ENCODE data around the gene HOXC4.

HOXC4 gene

DNA sequence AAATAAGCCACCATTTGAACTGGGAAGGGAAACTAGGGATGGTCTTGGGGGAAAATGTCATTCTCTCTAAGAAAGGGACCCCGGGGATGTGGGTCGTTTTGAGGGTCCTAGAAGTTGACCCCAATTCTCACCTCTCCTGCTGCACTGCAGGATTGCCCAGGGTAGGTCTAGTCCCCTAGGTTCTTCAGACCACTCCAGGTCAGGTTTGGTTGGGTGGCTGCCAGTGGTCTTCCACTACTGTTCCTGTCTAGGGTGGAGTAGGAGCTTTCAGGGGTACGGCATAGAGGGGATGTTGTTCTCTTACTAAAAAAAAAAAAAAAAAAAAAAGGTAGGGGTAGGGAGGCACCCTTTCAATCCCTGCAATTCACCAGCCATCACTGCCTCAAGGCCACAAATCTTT is 37.6 kb upstream of the HOXC4 start:
- DNase-seq, result no peak

DNA sequence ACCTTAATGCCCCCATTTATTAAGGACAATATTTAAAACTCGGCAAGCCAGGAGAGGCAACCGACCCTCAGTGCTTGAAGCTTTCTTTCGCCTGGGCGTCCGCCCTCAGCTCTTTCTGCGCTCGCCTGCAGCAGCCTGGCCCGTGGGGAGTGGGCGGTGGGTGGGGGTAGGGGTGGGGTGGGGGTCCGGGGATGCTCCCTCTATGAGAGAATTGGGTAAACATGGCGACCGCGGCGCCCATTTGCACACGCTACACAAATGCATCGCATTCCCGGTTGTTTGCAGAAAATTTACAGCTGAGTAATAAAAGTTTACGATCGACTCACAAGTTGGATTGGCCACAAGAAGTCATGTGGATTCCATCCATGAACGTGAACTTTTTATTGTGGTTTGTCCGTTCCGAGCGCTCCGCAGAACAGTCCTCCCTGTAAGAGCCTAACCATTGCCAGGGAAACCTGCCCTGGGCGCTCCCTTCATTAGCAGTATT is 37.1 kb upstream of the HOXC4 start:
- DNase-seq, result no peak

DNA sequence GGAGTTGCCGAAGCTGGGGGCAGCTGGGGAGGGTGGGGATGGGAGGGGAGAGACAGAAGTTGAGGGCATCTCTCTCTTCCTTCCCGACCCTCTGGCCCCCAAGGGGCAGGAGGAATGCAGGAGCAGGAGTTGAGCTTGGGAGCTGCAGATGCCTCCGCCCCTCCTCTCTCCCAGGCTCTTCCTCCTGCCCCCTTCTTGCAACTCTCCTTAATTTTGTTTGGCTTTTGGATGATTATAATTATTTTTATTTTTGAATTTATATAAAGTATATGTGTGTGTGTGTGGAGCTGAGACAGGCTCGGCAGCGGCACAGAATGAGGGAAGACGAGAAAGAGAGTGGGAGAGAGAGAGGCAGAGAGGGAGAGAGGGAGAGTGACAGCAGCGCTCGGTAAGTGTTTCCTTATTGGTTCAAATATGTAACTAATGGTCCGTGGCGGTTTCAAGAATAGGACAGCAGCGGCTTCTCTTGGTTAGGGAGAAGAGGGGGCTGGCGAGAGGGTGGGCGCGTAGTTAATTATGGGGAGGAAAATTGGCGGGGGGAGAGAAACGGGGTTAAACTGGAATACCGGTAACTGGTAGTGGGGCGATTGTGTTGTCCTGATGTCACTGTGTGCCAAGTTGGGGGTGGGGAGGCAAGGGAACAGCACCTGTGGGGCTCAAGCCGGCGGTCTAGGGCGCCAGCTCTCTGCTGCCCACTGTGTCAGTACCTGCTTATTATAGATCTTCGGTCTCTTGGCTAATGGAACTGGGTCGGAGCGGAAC is 36.4 kb upstream of the HOXC4 start:
- no peak for DNase-seq

DNA sequence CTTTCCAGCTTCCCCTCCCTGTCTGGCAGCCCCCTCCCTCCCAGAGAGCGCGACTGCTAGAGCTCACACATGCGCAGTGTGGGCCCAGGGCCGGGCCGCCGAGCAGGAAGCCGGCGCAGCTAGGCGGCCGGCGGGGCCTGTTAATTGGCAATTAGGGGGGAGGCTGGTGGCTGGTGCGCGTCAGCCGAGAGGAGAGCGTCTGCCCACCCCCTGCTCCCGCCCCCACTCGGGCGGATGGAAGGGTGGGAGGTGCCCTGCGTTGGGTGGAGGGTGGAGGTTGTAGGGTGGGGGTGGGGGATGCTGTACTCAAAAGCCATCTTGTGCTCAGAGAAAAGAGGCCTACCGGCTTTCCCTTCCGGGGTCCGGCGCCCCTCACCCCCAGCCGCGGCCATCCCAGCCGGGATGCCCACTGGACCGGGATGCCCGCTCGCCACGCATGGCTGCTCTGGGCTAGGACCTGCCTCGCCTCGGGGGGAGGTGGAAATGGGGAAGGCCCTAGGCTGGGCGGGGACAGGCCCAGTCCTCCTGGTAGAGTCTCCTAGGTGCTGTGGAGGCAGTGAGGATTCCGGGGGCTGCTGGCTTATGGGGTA is 35.7 kb upstream of the HOXC4 start:
- DNase-seq, result peak; percentile 28 to 39

- no peak for DNase-seq
Observed at GRCh38 chr12:54018468-54018984, 35.1 kb upstream of the HOXC4 start.

- DNase-seq, result no peak
Observed at GRCh38 chr12:54019091-54019811, 34.4 kb upstream of the HOXC4 start.

DNA sequence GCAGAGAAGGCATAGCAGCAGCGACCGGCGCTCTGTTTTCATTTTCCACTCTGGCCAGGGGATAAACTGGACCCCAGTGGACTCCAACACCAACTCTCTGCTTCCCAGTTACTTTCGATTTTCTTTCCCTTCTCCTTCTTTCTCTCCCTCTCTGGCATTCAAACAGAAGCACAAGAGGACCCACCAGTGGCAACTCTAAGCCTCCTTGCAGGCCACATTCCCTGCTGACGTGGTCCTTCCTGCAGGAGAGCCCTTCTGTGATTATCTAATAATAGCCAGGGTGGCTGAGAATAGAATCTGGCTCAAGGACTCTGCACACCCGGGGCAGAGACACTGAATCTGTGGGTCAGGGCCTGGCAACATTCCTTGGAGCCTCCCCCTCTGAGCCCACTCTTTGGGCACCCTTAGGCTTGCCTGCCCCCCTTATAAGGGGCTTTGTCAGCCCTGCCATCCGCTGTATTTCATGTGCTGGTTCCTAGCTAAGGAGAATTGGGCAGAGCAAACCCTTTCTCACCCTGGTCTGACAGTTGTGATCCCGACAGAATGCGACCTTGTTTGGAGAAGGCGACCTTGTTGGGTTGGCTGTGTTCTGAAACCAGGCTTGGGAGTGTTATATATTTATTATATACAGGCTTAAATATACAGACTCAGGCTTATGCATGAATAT is 33.6 kb upstream of the HOXC4 start:
- no peak for DNase-seq

DNA sequence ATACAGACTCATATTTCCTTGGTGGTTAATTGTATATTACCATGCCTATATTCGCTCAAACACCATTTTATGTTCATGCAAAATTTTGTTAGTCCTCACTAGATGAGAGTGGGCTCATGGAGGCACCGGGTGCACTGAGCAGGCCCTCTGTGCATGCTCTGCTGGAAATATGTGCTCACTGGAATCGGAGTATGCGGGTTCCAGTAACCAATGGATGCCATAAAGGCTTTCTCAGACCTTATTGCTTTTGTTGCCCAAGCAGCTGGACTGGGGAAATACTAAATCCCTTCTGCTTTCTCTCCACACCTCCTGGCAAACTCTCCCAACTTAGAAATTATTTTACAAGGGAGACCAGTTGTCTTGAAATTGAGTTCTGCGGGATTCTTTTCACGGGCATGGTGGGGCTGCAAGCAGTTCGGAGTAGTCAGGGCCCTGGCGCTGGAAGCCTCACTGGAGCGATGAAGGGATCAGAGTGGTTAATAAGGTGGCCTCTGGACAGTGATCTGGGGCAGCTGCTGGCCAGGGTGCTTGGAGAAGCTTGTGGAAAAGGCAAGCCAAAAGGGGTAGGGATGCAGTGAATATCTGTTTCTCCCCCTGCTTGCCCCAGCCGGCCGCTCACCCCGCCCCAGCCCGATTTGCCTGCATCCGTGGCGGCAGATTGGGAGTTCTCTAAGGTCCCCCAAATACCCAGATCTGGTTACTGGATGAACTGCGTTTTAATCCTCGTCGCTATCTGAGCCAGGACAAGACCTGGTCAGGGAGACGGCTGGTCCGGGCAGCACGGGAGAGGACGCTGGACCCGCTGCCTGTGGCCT is 32.8 kb upstream of the HOXC4 start:
- no peak for DNase-seq

DNA sequence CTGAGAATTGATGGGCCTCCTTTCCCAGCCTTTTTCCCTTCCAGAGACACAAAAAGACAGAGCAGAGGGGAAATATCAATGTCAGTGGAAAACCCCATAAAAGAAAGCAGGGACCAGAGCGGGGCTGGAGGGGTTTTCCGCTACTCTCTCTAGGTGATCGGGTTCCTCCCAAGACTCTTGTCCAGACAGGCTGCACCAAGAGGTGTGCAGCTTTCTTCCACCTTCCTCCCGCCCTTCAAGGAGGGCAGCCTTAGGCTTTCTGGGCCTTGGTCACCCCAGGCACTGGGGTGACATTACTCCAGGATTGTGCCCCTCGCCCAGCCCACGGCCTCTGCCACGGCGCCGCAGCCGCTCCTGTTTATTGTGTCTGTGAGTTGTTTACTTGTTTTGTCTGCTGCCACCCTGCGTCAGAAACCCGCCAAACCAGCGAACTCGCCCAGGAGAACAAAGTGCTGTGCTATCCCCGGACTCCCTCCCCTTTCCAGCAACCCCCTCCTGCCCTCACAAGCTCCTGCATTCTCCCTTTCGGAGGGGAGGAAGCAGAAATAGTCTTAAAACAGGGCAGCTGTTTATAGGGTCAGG is 32.1 kb upstream of the HOXC4 start:
- DNase-seq, result no peak

DNA sequence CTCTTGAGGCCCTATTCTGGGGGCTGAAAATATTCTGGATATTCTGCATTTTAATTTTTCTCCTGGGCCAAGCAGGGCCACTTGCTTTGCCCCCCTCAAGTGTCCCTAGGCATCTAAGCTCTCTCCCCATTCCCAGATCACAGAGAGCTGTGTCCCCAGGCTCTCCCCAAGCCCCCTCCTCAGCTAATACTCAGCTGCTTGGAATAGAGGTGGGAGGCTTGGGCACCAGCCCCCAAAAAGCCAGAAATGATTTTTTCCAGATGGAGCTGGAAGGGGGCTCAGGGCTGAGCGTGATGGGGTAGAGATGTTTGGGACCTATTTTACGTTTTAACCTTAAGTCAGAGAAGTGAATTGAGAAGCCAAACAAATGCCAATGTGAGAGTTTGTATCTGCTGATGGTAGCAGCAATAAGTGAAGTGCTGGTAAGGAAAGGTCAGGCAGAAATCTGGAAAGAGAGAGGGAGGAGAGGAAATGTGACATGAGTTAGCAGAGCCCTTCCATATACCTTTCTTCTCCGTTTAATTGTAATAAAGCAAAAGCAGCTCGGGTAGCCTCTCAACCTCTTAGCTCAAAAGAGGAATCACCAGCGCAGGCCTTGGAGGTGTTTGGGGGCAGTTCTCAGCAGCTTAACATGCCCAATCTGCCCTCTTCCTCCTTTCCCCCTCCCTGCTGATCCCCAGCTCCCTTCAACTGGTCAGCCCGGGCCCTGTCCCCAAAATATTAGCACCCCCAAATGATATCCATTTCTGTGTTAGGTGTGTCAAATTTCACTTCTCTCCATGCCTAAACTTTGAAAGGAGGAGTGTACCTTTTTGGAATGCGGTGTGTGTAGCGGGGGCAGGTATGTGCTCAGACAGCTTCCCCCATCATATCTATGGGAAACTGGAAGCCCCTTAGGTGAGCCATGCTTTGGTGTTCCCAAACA is 30.4 kb upstream of the HOXC4 start:
- DNase-seq, result no peak

GRCh38 chr12:54024127-54024526 is 29.5 kb upstream of the HOXC4 start:
- no peak for DNase-seq

DNA sequence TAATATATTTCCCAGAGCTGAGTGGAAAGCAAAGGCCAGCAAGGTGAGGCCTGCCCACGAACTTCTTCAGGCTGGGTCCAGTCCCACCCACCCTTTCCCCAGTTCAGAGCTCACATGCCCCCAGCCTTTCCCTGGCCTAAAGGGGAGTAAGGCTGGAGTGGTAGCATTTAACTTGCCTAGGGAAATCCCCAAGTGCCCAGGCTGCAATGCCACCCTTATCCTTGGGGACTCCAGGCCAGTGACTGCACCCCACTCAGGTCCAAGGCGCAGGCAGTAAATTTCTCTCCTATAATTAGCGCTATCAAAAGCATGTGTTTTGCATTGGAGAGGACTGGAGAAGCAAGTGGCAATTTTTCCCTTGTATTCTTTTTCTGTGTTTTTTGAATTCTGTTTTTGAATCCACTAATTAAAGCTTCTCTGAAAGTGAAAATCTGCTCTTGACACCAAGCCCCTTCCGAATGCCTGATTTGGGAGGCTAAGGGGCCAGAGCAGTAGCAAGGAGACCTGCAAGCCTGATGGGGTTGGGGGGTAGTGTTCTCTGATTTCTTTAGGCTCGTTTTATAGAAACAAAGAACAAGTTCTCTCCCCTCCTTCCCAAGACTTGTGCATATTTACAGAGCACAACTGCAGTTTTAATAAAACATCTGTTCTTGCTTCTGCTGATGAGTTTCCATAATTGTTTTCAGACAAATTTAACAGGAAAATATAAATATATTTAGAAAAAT is 28.9 kb upstream of the HOXC4 start:
- DNase-seq, result no peak

DNA sequence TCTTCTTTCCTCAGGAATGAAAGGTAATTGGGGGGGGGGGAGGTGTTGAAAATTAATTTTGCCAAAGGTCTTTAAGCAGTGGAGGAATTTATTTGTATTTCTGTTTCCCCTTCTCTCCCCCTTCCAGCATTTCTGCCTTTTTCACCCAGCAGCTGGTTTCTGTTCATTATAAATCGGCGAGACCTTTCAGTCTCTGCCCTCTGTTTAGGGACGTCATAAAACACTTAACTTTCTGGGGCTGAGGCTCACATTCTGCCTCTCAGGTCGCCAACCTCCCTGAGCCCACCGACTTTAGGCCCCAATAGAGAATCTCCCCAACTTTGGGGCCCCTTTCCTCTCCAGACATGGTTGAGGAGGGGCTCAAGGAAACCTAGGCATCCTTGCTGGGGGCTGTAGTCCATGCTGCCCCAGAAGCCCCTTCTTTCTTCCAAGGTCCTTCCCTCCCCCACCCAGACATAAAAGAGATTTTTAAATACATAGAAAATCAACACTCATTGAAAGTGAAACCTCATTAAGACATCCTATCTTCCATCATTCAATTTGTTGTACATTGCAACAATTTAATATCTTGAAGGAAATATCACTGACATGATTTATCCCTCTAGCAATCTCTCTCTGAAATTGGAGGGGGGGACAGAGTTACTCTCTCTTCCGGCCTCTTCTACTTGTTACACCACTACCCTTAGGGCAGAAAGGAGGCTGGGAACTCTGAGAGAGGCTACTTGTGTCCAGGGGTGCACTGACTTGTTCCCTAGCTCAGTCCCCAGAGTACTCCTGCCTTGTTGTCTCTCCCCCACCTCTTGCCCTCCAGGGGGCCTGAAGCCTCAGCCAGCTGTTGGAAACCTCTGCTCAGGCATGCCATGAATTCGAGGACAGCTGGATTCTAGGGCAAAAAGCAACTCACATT is 27.9 kb upstream of the HOXC4 start:
- DNase-seq, result no peak

- no peak for DNase-seq
Observed at GRCh38 chr12:54026640-54027441, 26.8 kb upstream of the HOXC4 start.

DNA sequence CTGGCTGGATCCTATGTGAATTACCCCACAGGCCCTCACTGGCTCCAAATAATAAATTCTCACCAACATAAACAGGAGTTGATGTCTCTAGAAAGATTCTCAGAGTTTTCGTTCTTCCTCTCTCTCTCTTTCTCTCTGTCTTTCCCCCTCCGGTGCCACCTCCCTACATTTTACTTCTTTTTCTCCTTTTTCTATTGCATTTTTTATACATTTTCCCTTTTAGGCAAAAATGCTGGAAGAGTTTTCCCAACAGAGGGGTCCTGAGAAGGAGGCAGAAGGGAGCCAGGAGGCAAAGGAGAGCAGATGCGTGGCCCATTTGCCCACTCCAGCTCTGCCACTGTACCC is 26.2 kb upstream of the HOXC4 start:
- no peak for DNase-seq

DNA sequence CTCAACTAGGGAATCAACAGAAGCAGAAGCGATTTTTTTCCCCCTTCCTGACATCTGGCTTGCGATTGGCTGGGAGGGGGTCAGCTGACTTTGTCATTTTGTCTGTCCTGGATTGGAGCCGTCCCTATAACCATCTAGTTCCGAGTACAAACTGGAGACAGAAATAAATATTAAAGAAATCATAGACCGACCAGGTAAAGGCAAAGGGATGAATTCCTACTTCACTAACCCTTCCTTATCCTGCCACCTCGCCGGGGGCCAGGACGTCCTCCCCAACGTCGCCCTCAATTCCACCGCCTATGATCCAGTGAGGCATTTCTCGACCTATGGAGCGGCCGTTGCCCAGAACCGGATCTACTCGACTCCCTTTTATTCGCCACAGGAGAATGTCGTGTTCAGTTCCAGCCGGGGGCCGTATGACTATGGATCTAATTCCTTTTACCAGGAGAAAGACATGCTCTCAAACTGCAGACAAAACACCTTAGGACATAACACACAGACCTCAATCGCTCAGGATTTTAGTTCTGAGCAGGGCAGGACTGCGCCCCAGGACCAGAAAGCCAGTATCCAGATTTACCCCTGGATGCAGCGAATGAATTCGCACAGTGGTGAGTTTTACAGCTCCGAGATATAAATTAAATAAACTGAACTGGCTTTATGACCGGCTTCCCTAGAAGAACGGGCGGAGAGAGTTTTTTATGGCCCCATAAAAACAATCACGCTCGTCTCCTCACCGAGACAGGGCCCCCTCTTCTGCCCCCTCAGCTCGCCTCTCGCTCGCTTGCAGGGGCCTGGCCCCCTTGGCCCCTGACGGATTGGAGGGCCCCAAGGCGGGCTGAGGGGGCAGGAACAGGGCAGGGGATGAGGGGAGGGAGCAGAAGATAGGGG is 25.1 kb upstream of the HOXC4 start, which contains the start of gene HOXC6:
TSS of gene HOXC6 (plus strand) at position 127 of the 888 bp plus-strand sequence. CDS start at position 209, 82 bp downstream.
- no peak for DNase-seq

All from hippocampal formation (tissue), 2 donors.